NCI-H2107 (cell line): ENCODE data around the gene SLC16A2.

Experiments used
- DNase-seq: peaks from one replicate; lab custom pipeline; 2025; lab: John Stamatoyannopoulos, UW

The SLC16A2 gene

DNA sequence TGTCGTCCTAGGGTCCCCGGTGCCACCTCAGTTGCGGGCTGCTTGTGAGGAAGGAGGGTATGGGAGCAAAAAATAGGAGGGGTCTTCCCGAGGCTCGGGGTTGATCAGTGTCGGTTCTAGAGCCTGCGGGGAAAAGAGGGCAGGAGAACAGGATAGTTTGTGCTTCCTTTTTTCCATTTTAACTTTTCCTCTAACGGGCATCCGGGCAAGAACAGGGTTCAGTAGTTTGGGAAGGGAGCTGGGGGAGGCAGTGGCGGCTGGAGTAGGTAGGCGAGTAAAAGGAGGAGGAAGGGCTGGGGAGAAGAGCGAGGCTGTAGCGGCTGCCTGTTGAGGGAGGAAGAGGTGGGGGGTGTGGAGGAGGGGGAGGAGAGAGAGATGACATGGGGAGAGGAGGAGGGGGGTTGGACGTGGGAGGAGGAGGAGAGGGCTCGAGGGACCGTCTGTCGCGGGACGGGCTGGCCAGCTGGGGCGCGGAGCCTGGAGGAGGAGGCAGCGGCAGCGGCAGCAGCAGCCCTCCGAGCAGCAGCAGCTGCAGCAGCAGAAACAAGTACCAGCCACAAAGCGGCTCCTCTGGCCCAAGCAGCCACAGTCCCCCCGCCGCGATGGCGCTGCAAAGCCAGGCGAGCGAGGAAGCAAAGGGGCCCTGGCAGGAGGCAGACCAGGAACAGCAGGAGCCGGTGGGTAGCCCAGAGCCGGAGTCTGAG, at the start of gene SLC16A2:
TSS of gene SLC16A2 (plus strand) at position 458 of the 704 bp plus-strand sequence. CDS start at position 603, 145 bp downstream.
- no peak for DNase-seq

DNA sequence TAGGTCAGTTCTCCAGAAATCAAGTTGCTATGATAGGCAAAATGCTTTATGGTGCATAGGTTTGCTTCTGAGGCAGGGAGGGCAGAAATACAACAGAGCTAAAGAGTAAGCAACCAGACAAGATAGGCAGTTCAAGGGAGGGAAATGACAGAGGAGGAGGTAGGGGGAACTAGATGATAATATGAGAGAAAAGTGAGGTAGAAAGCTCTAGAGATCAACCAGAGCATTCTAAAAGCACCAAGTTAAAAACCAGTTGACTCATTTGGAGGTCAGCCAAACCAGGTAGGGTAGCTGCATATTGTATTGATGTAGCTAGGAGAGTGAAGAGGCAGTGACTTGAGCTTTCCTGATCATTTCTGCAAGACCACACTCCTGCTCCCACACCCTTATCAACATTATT, 49.0 kb upstream of the SLC16A2 start:
- DNase-seq = no peak

DNA sequence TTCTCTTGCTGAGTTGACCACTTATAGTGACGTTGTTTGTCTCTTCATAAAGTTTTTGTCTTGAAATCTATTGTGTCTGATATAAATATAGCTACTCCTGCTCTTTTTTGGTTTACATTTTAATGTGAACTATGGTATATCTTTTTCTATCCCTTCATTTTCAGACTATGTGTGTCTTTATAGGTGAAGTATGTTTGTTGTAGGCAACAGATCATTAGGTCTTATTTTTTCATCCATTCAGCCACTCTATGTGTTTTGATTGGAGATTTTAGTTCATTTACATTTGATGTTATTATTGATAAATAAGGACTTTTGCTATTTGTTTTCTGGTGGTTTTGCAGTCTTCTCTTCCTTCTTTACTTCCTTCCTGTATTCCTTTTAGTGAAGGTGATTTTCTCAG, 44.0 kb upstream of the SLC16A2 start:
- no peak for DNase-seq

DNA sequence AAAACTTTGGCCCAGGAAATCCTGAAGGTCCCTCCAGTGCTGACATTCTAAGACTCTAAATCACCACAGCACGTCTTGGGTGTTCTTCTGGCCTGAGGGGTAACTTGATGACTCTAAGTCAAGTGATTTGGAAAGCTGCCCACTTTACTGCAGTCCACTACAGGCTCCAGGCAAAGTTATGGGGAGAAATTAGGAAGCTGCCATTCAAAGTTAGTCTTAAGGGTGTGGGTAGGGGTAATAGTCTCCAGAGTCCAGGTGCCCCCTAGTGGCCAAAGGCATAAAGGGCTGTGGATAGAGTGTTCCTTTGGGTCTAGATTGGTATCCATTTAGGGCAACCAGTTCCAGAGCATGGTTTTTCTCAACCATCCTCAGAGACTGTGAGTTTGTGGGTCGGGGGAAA, 38.7 kb upstream of the SLC16A2 start:
- peak; percentile 5 for DNase-seq

DNA sequence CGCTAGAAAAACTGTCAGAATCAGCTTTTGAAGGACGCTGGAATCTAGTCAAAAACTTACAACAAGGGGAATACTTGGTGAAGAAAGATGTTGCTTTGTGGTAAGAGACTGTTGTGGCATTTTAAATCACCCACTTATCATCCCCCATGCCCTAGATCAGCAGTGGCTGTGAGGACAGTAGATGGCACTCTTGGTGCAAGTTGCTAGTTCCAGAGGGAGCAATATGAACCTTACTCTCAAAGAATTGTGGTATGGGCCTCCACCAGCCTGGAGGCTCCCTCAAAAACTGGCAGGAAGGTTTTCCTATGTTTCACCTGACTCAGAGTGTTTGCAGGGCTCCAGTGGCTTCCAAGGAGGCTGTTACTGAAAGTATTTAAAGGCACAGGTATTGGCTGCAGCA, 37.7 kb upstream of the SLC16A2 start:
- DNase-seq = no peak

DNA sequence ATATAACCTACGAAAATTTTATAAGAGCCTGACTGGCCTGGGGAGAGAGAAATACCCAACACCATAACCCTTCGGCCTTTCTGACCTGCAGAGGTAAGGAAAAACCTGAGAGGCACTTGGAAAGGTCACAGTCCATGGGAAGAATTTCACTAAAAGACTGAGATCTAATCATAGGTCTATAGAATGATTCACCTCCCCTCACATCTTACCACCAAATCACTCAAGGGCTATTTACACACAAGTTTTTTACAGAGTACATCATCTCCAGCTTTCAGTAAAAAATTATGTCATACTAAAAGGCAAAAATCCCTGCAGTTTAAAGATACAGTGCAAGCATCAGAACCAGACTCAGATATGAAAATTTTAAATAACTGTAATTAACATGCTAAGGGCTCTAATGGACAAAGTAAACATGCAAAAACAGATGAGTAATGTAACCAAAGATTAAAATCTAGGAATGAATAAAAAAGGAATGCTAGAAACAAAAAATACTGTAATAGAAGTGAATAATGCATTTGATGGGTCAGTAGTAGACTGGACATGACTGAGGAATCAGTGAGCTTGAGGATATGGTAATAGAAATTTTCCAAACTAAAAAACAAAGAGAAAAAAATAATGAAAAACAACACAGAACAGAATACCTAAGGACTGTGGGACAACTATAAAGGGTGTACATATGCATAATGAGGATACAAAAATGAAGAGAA, 32.1 kb upstream of the SLC16A2 start:
- no peak for DNase-seq

DNA sequence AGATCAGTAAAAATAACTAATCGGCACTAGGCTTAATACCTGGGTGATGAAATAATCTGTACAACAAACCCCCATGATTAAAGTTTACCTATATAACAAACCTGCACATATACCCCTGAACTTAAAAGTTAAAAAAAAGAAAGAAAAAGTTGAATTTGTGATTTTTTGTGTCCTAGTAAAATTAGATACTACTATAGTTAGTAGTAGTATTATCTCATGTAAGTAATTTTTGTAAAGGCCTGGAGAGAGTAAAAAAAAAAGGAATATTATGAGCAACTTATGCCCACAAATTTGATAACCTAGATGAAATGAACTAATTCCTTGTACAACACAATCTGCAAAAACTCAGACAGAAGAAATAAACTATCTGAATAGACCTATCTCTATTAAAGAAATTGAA, 25.7 kb upstream of the SLC16A2 start:
- DNase-seq = no peak

DNA sequence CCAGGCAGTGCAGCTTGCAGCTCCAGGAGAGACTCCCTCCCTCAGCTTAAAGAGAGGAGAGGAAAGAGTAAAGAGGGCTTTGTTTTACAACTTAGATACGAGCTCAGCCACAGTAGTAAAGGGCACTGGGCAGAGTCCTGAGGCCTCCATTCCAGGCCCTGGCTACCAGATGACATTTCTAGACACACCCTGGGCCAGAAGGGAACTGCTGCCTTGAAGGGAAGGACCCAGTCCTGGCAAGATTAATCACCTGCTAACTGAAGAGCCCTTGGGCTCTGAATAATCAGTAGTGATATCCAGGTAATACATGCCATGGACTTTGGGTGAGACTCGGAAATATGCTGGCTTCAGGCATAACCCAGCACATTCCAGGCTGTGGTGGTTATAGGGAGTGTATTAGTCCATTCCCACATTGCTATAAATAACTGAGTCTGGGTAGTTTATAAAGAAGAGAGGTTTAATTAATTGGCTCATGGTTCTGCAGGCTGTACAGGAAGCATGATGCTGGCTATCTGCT, 15.3 kb upstream of the SLC16A2 start:
- DNase-seq = no peak

DNA sequence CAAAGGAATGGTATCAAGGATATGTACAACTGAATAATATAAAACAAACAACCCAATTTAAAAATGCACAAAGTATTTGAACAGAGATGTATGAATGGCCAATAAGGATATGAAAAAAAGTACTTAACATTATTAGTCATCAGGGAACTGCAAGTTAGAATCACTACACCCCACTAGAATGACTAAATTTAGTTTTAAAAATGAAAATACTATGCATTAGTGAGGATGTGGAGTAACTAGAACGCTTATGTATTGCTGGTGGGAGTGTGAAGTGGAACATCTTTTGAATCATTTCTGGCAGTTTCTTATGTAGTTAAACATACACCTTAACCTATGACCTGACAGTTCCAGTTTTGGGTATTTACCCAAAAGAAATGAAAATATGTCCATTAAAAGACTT, 13.0 kb upstream of the SLC16A2 start:
- DNase-seq = no peak

DNA sequence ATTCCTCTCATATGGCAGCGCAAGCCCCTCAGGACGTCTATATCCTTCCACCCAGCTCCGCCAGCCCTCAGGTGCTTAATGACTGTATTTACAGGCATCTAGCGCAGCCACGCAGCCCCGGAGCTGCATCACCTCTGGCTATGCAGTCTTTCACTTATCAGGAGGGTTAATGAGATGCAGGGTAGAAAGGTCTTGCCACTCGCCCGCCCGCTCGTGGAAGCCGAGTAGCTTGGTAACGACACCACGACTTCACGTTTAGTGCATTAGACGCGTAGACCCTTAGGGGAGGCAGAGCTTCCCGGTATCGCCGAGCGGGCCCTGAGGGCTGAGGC, 1.5 kb upstream of the SLC16A2 start:
- no peak for DNase-seq

DNA sequence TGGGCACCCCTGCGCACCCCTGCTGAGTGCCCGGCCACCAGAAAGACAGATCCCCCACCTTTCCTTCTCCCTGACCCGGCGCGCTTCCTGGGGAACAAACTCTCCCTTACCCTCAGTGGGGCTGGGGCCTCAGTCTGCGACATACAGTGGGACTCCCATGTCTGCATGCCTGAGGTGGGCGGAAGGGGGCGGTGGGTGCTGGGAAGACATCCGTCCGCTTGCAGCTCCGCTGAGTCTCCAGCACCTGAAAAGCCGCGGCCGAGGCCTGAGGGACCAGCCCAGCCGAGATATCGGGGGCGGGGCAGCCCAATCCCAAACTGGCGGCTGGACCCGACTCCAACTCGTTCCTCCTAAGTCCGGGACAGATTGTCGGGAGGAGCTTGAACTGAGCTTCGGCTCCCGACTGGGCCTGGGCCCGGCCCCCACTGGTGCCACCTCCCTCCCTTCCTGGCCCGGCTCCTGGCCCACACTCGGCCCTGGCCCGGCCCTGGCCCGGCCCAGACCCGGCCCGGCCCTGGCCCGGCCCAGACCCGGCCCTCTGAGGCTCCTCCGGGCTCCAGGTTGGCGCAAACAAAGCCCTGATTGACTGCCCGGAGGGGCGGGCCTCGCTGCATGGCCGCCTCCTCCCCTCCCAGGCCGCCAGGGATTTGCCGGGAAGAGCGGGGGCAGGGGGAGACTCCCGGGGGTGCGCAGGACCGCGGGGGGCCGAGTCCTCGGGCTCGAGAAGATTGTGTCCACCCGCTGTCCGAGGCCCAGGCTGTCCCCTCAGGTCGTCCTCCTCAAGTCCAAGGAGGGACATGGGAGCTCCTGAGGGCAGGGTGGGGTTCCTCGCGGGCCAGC, 877 bp upstream of the SLC16A2 start:
- no peak for DNase-seq

DNA sequence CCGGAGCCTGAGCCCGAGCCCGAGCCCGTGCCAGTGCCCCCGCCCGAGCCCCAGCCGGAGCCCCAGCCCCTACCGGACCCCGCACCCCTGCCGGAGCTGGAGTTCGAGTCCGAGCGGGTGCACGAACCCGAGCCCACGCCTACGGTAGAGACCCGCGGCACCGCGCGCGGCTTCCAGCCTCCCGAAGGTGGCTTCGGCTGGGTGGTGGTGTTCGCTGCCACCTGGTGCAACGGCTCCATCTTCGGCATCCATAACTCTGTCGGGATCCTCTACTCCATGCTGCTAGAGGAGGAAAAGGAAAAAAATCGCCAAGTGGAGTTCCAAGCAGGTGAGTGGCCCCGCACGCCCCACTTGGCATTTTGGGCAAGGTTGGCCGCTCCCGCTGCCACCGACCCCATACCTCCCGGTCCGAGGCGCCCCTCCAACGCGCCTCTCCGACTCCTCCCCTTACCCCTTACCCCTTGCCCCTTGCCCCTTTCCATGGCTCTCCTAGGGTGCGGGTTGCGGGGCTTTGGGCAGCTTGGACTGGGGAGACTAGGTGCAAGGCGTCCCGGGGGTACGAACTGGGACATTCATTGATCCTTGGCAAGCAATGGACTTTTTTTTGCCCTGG, 553 bp downstream of the SLC16A2 start:
- no peak for DNase-seq

DNA sequence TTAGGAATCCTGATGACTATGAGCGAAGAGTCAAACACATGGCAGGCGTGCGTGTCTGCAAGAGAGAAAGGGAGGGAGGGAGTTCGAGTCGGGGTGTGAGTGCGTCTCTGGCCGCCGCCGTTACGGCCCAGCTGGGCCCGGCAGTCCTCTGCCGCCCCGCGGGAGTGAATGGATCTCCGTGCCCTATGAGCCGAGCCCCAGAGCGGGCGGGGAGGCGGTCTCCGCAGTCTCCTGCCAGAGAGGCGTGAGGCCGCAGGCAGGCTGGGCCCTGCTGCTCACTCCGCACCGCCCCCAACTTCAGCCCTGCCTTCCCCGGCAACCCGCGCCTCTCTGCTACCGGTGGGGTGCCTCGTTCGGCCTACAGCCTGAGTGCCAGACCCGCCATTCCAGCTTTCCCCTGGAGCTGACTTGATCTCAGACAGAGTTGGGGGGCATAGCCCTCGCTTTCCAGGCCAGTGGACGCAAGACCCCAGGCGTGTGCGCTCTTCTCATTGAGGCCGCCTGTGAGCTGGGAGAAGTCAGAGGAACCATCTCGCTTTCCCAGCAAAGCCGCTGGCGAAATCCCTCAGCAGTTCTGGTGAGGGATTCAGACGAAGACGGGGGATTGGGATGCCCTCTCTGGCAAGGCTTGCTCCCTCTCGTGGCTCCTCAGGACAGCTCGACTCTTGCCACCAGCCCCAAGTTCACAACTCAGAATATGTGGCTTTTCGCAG, 1.4 kb downstream of the SLC16A2 start:
- DNase-seq = no peak

DNA sequence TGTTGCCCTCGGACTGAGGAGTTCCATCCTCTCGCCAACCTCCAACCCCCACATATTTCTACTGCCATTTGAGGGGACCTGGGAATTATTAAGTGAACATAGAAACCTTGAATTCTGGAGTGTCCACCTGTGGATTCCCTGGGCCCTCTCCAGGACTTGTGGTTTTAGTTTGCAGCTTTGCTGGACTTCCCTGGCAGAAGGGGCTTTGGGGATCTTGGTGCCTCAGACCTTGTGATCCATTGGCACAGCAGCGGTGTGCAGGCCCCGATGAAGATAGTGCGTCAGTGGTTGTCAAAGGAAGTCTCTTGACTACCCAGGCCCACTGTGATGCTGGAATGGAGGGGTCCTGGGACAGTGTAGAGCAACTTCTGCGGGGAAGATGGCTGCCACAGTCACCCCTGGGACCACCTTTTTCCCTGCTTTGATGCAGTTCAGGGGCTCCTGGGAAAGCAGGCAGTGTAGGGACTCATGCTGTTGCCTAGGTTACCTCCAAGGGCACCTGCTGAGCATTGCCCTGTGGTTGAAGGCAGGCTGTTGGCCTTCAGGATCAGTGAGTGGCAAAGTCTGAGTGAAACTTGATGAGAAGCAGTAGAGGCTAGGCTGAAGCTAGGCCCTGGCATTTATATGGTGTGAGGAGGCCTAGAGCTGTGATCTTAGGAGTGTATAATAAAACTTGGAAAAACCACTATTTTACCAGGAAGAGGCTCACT, 2.2 kb downstream of the SLC16A2 start:
- DNase-seq = no peak

DNA sequence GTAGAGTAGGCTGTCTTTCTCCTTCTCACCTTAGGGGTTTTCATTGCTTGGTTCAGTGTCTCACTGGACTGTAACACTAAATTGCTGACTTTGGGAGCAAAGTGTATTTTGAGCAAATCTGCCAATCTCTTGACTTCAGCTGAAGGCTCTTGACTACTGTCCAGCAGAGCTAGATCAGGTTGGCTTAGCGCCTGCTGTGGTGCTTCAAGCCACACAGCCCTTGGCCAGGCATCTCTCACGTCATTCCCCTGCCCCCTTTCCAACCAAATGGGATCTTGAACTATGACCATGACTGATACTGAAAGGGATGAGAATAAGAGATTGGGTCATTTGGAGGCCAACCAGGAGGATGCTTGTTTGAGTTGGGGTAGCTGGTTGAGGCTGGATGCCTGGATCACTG, 4.8 kb downstream of the SLC16A2 start:
- no peak for DNase-seq

DNA sequence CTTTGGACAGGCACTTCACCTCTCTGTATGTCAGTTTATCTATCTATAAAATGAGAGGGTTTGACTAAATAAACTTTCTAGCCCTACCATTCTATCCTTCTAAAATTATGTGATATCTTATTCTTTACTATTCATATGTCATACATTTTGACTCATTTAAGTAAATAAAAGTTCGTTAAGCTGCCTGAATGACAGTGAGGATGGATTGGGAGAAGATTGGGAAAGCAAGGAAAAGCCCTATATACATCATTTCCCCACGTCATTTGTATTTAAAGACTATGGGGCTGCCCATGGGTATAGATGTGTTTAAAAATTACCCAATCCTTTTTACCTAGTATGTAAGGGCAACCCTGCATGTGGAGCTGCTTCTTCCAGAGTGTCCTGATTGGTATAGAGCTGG, 5.3 kb downstream of the SLC16A2 start:
- DNase-seq = no peak

DNA sequence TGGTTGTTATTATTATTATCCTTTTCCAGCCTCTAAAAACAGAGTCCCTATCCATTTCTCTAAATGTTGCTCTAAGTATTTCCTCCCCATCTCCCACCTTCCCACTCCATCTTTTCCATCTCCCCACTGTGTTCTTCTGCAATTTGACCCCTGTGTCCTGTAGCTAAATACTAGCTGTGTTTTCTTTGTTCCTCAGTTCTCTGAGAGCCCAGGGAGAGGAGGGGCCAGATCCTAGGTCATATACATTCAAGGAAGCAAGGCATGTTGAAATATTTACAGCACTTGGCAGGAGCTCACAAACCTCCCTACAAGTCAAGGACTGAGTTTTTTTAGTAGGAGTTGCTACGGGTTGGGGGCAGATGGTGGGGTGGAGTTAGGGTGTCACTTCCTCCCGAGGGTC, 10.5 kb downstream of the SLC16A2 start:
- no peak for DNase-seq

DNA sequence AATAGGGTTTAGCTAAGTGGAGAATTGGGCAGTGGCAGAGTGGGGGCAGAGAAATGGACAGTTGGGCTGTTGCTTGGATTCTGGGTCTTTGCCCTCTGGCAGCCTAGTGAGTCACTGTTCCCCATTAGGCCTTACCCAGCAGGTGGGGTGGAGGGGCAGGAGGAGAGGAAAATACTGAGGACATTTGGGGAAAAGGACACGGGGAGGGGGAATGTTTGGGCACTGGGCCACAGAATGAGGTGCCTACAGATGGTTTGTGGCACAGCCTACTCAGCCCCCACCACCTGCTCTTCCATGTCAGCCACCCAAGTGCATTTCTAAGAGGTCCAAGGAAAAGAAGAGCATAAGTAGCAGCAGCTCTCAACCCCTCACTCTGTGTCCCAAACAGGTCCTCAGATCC, 13.0 kb downstream of the SLC16A2 start:
- no peak for DNase-seq

DNA sequence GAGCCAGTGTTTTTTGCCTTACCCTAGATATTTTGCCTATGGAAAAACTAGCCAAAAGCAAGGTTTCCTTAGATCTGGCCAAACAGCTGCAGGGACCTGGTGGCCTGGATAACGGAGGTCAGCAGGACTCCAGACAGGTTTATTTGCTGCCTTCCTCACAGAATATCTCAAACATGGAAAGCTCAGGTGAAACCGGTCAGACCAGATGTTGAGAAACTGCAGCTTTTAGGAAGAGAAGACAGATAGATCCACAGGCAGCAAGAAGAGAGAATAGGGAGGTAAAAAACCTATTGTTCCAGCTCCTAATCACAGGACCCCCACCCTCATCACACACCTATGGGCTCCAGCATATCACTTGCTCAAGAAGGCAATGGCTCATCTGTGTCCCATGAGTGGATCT, 16.2 kb downstream of the SLC16A2 start:
- DNase-seq = no peak

DNA sequence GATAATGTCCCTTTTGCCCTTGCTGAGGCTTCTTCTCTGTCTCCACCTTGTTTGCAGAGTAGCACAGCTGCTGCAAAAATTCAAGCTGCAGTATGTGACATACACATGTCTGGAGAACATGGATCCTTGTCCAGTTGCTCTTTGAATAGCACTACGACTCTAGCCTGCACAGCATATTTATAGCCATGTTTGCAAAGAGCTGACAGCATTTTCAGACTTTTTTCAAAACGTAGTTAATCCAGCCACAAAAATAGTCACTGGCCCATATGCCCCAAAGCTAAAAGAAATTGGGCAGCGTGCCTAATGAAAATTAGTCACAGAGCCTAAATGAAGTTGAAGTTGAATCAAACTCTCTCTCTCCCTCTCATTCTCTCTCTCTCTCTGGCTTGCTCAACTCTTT, 17.5 kb downstream of the SLC16A2 start:
- no peak for DNase-seq

DNA sequence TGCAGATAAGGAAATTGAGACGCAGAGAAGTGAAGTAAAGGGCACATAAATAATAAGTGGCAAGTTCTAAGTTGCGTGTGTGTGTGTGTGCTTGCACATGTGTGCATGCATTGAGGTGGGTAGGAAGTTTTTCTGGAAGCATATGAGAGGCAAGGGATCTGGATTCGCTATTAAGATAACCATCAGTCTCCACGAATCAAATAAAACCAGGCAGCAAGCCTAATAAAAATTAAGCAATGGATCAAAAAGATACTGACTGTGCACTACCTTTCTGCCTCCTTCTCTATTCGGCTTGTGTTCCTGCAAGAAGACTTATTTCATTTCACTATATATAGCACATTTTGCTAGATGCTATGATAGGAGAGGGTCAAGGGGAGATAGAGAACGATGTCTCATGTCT, 23.8 kb downstream of the SLC16A2 start:
- no peak for DNase-seq
